SU-DHL-6 (cell line): ENCODE data around the gene SPTLC2.

Experiments
- H2AFZ ChIP-seq: fragments of 200-600 bp; sonication (generic); 2 replicates; pipeline ENCODE4 v1.6.1; 2014; ENCODE audit warnings: low read depth, mild to moderate bottlenecking, moderate library complexity, mixed read lengths, antibody characterized with exemption, low read length; ENCODE audit not compliant: severe bottlenecking
- H3F3A ChIP-seq: fragments of 200-600 bp; shearing (Covaris generic); 2 replicates; pipeline ENCODE4 v1.6.0; 2016; ENCODE audit warnings: antibody characterized with exemption, mild to moderate bottlenecking; ENCODE audit not compliant: insufficient read depth
- H3K27ac ChIP-seq: fragments of 200-600 bp; sonication (generic); 2 replicates; pipeline ENCODE4 v1.5.1; 2016; ENCODE audit warnings: low read depth, mild to moderate bottlenecking, low read length, moderate library complexity, mixed read lengths
- H3K27me3 ChIP-seq: fragments of 200-600 bp; sonication (generic), shearing (Covaris generic); 2 replicates; pipeline ENCODE4 v1.6.0; 2014; ENCODE audit warnings: mild to moderate bottlenecking, low read length
- H3K36me3 ChIP-seq: fragments of 200-600 bp; sonication (generic); 2 replicates; pipeline ENCODE4 v1.6.1; 2014; ENCODE audit warnings: mild to moderate bottlenecking, low read length, mixed read lengths
- H3K4me2 ChIP-seq: fragments of 300-600, 200-600 bp; shearing (Covaris generic), sonication (generic); 2 replicates; pipeline ENCODE4 v1.6.0; 2014; ENCODE audit warnings: low read length, low read depth, mild to moderate bottlenecking; ENCODE audit not compliant: poor library complexity, severe bottlenecking
- H3K4me3 ChIP-seq: fragments of 200-600 bp; sonication (generic); 2 replicates; pipeline ENCODE4 v1.5.1; 2014; ENCODE audit warnings: antibody characterized with exemption, low read length, mild to moderate bottlenecking, mixed read lengths; ENCODE audit not compliant: insufficient read depth, poor library complexity, severe bottlenecking
- H3K79me2 ChIP-seq: fragments of 200-600 bp; sonication (generic); 2 replicates; pipeline ENCODE4 v1.6.1; 2014; ENCODE audit warnings: mild to moderate bottlenecking, low read length, moderate library complexity; ENCODE audit not compliant: insufficient read depth
- H3K9ac ChIP-seq: fragments of 200-600 bp; sonication (generic); 2 replicates; pipeline ENCODE4 v1.7.0; 2014; ENCODE audit warnings: mild to moderate bottlenecking, low read length
- H3K9me2 ChIP-seq: fragments of 200-600 bp; sonication (generic); replicated peaks from 2 replicates; pipeline ENCODE4 v1.6.1; 2014; ENCODE audit warnings: low read length; ENCODE audit not compliant: insufficient read depth
- H3K9me3 ChIP-seq: fragments of 200-600 bp; sonication (generic); 2 replicates; pipeline ENCODE4 v1.6.1; 2014; ENCODE audit warnings: low read length, mixed read lengths; ENCODE audit not compliant: insufficient read depth
- H4K20me1 ChIP-seq: fragments of 200-600 bp; sonication (generic); 2 replicates; pipeline ENCODE4 v1.6.1; 2014; ENCODE audit warnings: low read depth, mild to moderate bottlenecking, antibody characterized with exemption, low read length, moderate library complexity, mixed read lengths
- CTCF ChIP-seq: fragments of 200-600 bp; sonication (generic); IDR thresholded peaks from one replicate; pipeline ENCODE4 v1.5.1; 2017; ENCODE audit warnings: antibody characterized with exemption, mild to moderate bottlenecking, low read length, moderate library complexity; ENCODE audit not compliant: insufficient read depth, poor library complexity, severe bottlenecking
- EZH2phosphoT487 ChIP-seq: fragments of 200-600 bp; sonication (generic), shearing (Covaris generic); conservative IDR thresholded peaks from 2 replicates; pipeline ENCODE4 v1.6.1; 2018; ENCODE audit warnings: mild to moderate bottlenecking, antibody characterized with exemption, low read length, moderate library complexity, mixed read lengths

The SPTLC2 gene

GRCh38 chr14:77582511-77582910 is 33.9 kb downstream of the SPTLC2 start:
- TF ChIP-seq CTCF (no peak), EZH2phosphoT487 (no peak)
- no peak overlapping the region for H2AFZ ChIP-seq
- H3K9me3 ChIP-seq: no peaks in the 10 kb centered on the region
- no peaks in the 10 kb centered on the region for H3K36me3 ChIP-seq
- H3K27ac ChIP-seq: no peak overlapping the region
- H3F3A ChIP-seq: peaks cover 4% of the 10 kb centered on the region; the same call in 1 of the 2 replicates
- no peaks in the 10 kb centered on the region for H3K27me3 ChIP-seq
- H3K79me2 ChIP-seq: peaks cover 75% of the 10 kb centered on the region
- no peaks in the 10 kb centered on the region for H4K20me1 ChIP-seq
- H3K9me2 ChIP-seq: no peaks in the 10 kb centered on the region
- H3K4me3 ChIP-seq: no peak overlapping the region
- no peak overlapping the region for H3K9ac ChIP-seq
- no peak overlapping the region for H3K4me2 ChIP-seq

GRCh38 chr14:77580964-77581505 is 35.4 kb downstream of the SPTLC2 start:
- no peaks in the 10 kb centered on the region for H4K20me1 ChIP-seq
- H3F3A ChIP-seq: no peaks in the 10 kb centered on the region
- no peak for TF ChIP-seq CTCF
- TF ChIP-seq EZH2phosphoT487: no peak
- no peak overlapping the region for H3K4me3 ChIP-seq
- no peak overlapping the region for H2AFZ ChIP-seq
- H3K79me2 ChIP-seq: peaks cover 69% of the 10 kb centered on the region
- no peak overlapping the region for H3K9ac ChIP-seq
- no peaks in the 10 kb centered on the region; the same call in 1 of the 2 replicates for H3K36me3 ChIP-seq
- H3K9me3 ChIP-seq: no peaks in the 10 kb centered on the region
- no peaks in the 10 kb centered on the region for H3K27me3 ChIP-seq
- H3K4me2 ChIP-seq: no peak overlapping the region
- no peak overlapping the region for H3K27ac ChIP-seq
- no peaks in the 10 kb centered on the region for H3K9me2 ChIP-seq

GRCh38 chr14:77580477-77580876 is 36.0 kb downstream of the SPTLC2 start:
- H3K79me2 ChIP-seq: peaks cover 64% of the 10 kb centered on the region
- H3K4me2 ChIP-seq: no peak overlapping the region

More at GRCh38 chr14:77580477-77580876, 36.0 kb downstream of the SPTLC2 start:
- H3K9me3 ChIP-seq: no peaks in the 10 kb centered on the region
- H4K20me1 ChIP-seq: no peaks in the 10 kb centered on the region
- no peak overlapping the region for H3K9ac ChIP-seq
- H3K9me2 ChIP-seq: no peaks in the 10 kb centered on the region
- H2AFZ ChIP-seq: no peak overlapping the region
- no peaks in the 10 kb centered on the region for H3K27me3 ChIP-seq
- H3K27ac ChIP-seq: no peak overlapping the region
- TF ChIP-seq CTCF: no peak
- TF ChIP-seq EZH2phosphoT487: no peak
- H3F3A ChIP-seq: no peaks in the 10 kb centered on the region
- no peak overlapping the region for H3K4me3 ChIP-seq
- H3K36me3 ChIP-seq: no peaks in the 10 kb centered on the region; the same call in 1 of the 2 replicates
